GM20000 (cell line): ENCODE results near the gene MFAP2.
"Not testable (repeated sequence)": the region's sequence is repeated elsewhere in the genome, so short reads cannot be mapped to it uniquely, and the experiment has no call there.

Experiments
- DNase-seq: peaks from one replicate; pipeline ENCODE4 v3.0.0; 2012; ENCODE audit warnings: low spot score
- TF ChIP-seq, protein P1 (sequence below): IDR thresholded peaks from 2 replicates; pipeline ENCODE4 v1.5.1; 2012; ENCODE audit warnings: mild to moderate bottlenecking, control low read depth; ENCODE audit errors: extremely low read depth, missing control alignments

Gene MFAP2

DNA sequence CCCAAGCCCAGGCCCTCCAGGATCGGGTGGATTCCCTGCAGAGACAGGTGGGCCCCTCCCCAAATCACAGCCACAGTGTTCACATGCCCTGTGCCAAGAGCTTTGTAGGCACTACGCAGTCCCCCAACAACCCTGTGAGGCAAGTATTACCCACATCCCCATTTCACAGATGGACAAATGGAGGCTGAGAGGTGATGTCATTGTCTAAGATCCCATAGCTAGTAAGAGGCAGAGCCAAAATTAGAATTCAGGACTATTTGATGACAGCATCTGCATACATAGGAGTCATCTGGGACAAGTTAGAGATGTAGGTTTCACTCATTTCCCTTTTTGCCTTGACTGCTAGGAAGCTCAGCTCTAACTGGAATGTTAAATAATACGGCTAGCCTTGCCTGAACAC lies 12.0 kb downstream of the MFAP2 start:
- no peak for DNase-seq
- TF ChIP-seq, protein P1, sequence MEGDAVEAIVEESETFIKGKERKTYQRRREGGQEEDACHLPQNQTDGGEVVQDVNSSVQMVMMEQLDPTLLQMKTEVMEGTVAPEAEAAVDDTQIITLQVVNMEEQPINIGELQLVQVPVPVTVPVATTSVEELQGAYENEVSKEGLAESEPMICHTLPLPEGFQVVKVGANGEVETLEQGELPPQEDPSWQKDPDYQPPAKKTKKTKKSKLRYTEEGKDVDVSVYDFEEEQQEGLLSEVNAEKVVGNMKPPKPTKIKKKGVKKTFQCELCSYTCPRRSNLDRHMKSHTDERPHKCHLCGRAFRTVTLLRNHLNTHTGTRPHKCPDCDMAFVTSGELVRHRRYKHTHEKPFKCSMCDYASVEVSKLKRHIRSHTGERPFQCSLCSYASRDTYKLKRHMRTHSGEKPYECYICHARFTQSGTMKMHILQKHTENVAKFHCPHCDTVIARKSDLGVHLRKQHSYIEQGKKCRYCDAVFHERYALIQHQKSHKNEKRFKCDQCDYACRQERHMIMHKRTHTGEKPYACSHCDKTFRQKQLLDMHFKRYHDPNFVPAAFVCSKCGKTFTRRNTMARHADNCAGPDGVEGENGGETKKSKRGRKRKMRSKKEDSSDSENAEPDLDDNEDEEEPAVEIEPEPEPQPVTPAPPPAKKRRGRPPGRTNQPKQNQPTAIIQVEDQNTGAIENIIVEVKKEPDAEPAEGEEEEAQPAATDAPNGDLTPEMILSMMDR, result no peak

DNA sequence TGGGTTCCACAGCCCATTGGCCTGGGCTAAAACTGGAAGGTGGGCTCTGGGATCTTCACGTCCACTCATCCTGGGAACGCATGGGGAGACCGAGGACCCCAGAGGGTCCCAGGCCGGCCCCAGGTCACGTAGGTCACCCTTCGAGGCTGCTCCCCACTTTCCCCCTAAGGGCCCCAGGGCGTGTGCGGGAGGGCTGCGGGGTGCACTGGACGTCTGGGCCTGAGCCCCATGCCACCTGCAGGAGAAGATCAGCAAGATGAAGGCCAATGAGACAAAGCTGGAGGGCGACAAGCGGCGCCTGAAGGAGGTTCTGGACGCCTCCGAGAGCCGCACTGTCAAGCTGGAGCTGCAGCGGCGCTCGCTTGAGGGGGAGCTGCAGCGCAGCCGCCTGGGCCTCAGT lies 12.5 kb downstream of the MFAP2 start:
- TF ChIP-seq, protein P1, result no peak
- no peak for DNase-seq

DNA sequence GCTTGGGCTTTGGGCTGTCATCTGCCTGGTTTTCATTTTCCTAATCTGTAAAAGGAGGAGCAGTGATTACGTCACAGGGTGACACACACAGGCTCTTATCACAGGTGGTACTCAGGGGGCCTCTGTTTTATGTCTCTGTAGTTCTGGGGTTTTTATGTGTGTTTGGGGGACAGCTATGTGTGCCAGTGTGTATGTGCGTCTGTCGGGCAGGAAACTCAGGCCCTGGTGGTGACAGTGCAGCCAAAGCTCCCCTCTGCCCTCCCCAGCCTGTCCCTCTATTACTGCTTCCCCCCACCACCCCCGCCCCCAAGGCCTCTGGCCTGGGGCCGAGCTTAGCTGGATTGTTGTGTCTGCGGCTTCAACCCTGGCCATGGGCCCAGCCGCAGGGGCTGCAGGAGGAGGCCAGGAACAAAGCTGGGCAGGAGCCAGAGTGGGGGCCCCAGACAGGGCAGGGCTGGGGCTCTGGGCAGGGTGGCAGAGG lies 13.3 kb downstream of the MFAP2 start:
- DNase-seq, result no peak
- TF ChIP-seq, protein P1, result no peak

DNA sequence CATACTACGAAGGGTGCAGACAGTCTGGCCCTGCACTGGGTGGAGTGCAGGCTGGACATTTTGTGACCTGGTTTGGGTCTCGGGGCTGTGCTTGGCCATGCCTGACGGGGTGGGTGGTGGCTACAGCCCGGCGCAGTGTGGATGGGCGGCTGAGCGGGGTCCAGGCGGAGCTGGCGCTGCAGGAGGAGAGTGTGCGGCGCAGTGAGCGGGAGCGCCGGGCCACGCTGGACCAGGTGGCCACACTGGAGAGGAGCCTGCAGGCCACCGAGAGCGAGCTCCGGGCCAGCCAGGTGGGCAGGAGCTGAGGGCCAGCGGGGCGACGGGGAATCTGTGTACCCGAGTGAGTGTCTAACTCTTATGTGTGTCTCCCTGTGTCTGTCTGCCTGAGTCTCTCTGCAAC lies 14.1 kb downstream of the MFAP2 start:
- no peak for DNase-seq
- TF ChIP-seq, protein P1, result no peak

DNA sequence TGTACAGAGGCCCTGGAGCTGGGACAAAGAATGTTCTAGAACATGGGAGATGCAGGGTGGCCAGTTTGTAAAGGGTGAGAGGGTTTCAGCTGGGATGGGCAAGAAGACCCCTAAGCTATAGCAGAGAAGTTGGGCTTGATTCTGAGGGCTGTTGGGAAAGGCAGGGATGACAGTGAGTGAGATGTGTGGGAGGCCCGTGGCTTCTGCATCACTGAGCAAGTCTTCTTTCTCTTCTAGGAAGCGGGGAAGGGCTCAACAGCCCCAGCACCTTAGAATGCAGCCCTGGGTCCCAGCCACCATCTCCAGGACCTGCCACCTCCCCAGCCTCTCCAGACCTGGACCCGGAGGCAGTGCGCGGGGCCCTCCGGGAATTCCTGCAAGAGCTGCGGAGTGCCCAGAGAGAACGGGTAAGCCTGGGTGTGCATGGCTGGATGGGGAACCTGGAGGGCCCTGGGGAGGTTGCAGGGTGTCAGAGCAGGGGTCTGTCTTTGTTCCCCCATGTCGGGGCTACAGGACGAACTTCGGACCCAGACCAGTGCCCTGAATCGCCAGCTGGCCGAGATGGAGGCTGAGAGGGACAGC lies 14.8 kb downstream of the MFAP2 start:
- DNase-seq, result no peak

DNA sequence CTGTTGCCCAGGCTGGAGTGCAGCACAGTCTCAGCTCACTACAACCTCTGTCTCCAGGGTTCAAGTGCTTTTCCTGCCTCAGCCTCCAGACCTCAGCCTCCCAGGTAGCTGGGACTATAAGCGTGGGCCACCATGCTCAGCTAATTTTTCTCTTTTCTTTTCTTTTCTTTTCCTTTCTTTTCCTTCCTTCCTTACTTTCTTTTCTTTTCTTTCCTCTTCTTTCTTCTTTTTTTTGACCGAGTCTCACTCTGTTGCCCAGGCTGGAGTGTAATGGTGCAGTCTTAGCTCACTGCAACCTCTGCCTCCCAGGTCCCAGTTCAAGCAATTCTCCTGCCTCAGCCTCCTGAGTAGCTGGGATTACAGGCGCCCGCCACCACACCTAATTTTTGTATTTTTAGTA lies 16.3 kb downstream of the MFAP2 start:
- DNase-seq, result not testable (repeated sequence)

More for the DNA sequence above, 14.8 kb downstream of the MFAP2 start:
- TF ChIP-seq, protein P1, result no peak

DNA sequence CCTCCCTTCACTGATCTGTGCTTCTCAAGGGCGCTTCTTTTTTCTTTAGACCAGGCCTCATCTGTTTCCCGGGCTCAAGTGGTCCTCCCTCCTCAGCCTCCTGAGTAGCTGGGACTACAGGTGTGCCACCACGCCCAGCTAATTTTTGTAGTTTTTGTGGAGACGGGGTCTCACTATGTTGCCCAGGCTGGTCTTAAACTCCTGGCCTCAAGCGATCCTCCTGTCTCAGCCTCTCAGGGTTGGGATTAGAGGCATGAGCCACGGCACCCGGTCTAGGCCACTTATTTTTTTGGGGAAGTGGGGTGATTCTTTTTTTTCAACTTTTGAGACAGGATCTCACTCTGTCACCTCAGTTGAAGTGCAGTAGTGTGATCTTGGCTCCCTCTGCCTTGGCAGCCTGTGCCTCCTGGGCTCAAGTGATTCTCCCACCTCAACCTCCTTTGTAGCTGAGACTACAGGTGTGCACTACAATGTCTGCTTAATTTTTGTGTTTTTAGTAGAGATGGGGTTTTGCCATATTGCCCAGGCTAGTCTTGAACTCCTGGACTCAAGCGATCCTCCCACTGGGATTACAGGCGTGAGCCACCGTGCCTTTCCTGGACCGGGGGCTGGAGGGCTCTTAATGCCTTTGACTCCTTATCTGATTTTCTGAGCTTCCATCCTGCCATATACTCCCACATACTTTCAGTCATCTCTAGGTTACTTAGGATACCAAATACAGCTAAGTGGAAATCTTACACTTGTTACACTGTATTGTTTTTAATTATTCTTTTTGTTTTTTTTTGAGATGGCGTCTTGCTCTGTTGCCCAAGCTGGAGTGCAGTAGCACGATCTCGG lies 18.9 kb downstream of the MFAP2 start:
- TF ChIP-seq, protein P1, result no peak

More for the DNA sequence above, 18.9 kb downstream of the MFAP2 start:
- DNase-seq, result no peak
